GM12878 (cell line): Measurements from ENCODE around the gene THADA.

ENCODE experiments used
- BACH1 ChIP-seq: fragments of 450-650 bp; IDR thresholded peaks from 2 replicates; pipeline ENCODE4 v1.6.1; 2017; ENCODE audit warnings: mild to moderate bottlenecking, borderline replicate concordance
- CTCF ChIP-seq, 3 experiments: IDR thresholded peaks in 2 of 3; conservative IDR thresholded peaks in 1 of 3; 2 replicates each; pipeline ENCODE4 v1.5.1; 2011; ENCODE audit warnings: low read depth in 3 of 3, low read length in 3 of 3, mild to moderate bottlenecking in 3 of 3, control low read depth in 2 of 3, moderate library complexity in 2 of 3, inconsistent platforms in 1 of 3, mixed read lengths in 1 of 3; ENCODE audit not compliant: control insufficient read depth in 2 of 3, insufficient read depth in 1 of 3; ENCODE audit errors: extremely low read depth in 1 of 3
- HSF1 ChIP-seq: fragments of 150-350 bp; IDR thresholded peaks from 2 replicates; pipeline ENCODE4 v1.6.1; 2014; ENCODE audit warnings: mild to moderate bottlenecking, low read depth, low read length
- MTA3 ChIP-seq: IDR thresholded peaks from 2 replicates; pipeline ENCODE4 v1.6.1; 2012; ENCODE audit warnings: low read length, inconsistent platforms, borderline replicate concordance

GRCh38 chr2:43569921-43570320 lies 25.9 kb downstream of the THADA start:
- TF ChIP-seq HSF1 (no peak), CTCF (IDR thresholded peaks at IDR 0.05 in 2 of 3, conservative IDR thresholded peaks at IDR 0.05 in 1 of 3; ENCODE audit: control insufficient read depth in 2 of 3, extremely low read depth in 1 of 3, insufficient read depth in 1 of 3, low read depth in 3 of 3, low read length in 3 of 3) (no peak), BACH1 (no peak), MTA3 (no peak)
